SK-N-SH treated with all-trans-retinoic acid at 6 μM for 48 hours (cell line): ENCODE results near the gene SSTR5.

Source experiments
- BACH2 ChIP-seq: fragments of 250-450 bp; sonication (Bioruptor Pico); IDR thresholded peaks from 2 replicates; pipeline ENCODE4 v1.9.0; 2021; ENCODE audit warnings: mild to moderate bottlenecking, borderline replicate concordance
- TSHZ2 ChIP-seq: fragments of 250-450 bp; sonication (Bioruptor Pico); IDR thresholded peaks from 2 replicates; pipeline ENCODE4 v1.5.0; 2020; ENCODE audit warnings: mild to moderate bottlenecking, moderate library complexity
- ZFP30 ChIP-seq: fragments of 450-650 bp; formaldehyde crosslinking; IDR thresholded peaks from 2 replicates; pipeline ENCODE4 v1.5.0; 2022; ENCODE audit warnings: mild to moderate bottlenecking, moderate library complexity
- TF ChIP-seq, protein P1 (sequence below): fragments of 250-450 bp; sonication (Bioruptor Pico); IDR thresholded peaks from 2 replicates; pipeline ENCODE4 v1.8.0; 2020; ENCODE audit warnings: mild to moderate bottlenecking, moderate library complexity, borderline replicate concordance

GRCh38 chr16:1100084-1100800 lies 27.7 kb downstream of the SSTR5 start:
- TF ChIP-seq ZFP30 (CRISPR knock-in tag) = no peak
- TF ChIP-seq TSHZ2 = no peak
- TF ChIP-seq, protein P1, sequence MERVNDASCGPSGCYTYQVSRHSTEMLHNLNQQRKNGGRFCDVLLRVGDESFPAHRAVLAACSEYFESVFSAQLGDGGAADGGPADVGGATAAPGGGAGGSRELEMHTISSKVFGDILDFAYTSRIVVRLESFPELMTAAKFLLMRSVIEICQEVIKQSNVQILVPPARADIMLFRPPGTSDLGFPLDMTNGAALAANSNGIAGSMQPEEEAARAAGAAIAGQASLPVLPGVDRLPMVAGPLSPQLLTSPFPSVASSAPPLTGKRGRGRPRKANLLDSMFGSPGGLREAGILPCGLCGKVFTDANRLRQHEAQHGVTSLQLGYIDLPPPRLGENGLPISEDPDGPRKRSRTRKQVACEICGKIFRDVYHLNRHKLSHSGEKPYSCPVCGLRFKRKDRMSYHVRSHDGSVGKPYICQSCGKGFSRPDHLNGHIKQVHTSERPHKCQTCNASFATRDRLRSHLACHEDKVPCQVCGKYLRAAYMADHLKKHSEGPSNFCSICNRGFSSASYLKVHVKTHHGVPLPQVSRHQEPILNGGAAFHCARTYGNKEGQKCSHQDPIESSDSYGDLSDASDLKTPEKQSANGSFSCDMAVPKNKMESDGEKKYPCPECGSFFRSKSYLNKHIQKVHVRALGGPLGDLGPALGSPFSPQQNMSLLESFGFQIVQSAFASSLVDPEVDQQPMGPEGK (CRISPR knock-in tag) = no peak
- no peak for TF ChIP-seq BACH2
